GM19324 (cell line): ENCODE measurements around the gene ORC3.
"Not testable (repeated sequence)": the region's sequence is repeated elsewhere in the genome, so short reads cannot be mapped to it uniquely, and the experiment has no call there.

ENCODE experiments used
- ATAC-seq: cut with Tn5 transposase; IDR thresholded peaks from one replicate; pipeline ENCODE4 v1.9.1; 2021; ENCODE audit warnings: mild to moderate bottlenecking, moderate library complexity; ENCODE audit not compliant: unreplicated experiment, low FRiP score

Gene ORC3

GRCh38 chr6:87658516-87658915 lies 68.6 kb downstream of the ORC3 start:
- ATAC-seq = no peak

DNA sequence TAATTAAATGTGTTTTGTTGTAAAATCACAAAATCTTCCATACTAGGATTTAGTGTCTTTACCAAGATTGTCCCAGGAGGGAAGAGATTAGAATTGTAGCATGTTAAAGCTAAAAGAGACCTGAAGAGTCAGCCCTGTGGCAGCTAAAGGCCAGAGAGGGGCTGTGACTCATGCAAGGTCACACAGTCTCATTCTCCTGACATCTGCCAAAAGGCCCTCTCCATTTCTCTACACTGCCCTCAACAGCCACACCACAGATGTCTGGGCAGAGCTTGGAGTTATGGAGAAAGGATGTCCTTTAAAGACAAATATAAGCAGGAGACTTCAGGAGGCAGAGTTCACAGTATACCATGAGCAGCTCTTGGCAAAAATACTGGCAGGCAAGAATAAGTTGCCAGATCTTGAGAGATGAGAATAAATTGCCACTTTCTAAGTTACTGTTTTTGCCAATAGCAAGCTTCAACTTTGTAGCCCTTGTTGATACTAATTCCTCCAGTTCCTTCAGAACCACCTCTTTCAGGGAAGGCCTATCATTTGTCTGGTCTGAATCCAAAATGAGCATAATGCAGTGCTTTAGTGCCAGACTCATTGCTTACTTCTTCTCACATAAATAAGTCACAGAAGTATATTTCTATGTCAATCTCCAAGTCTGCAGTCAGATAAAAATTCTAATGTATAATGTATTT lies 70.4 kb downstream of the ORC3 start:
- no peak for ATAC-seq

GRCh38 chr6:87661016-87661415 lies 71.1 kb downstream of the ORC3 start:
- no peak for ATAC-seq

- ATAC-seq = no peak
Observed at GRCh38 chr6:87661503-87661902, 71.6 kb downstream of the ORC3 start.

GRCh38 chr6:87663434-87663833 lies 73.5 kb downstream of the ORC3 start:
- ATAC-seq = no peak

DNA sequence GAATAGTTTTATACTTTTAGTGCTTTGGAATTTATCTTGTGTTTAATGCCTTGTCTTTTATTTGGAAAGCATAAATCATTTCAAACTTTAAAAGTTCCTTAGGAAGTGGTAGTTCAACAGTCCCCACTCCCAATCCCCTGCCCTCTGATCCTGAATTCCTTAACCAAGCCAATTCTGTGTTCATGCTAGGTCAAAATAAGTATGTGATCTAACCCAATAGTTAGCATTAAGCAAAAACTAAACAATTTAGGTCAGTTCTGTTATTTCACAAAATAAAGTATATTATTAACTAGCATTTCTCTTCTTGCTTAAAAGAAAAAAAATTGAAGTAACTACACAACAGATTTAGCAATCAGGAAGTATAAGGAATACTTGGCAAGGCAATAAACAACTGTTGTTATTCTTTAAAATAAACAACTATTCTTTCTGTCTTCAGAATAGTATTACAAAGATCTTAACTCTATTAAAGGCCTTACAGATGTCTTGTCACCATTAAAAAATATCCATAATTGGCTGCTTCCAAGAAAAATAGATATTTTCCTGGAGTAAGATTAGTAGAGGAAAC lies 75.1 kb downstream of the ORC3 start:
- no peak for ATAC-seq

DNA sequence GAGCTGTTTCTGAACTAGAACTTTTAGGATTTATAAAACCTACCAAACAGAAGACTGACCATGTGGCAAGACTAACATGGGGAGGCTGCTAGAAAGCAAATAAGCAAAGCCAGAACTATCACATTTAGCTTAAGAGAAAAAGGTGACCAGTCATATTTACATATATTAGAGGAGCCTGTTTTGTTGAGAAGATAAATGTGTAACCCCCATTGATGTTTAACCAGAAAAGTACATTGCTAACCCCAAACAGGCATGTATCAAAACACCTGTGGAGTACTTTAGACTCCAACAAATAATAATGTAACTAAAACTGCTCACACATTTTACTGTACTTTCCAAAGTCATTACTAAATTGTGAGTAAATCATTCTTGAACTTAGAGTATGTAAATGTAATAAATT lies 77.1 kb downstream of the ORC3 start:
- ATAC-seq = no peak

GRCh38 chr6:87668013-87668412 lies 78.1 kb downstream of the ORC3 start:
- ATAC-seq = no peak

GRCh38 chr6:87669051-87669450 lies 79.1 kb downstream of the ORC3 start:
- no peak for ATAC-seq

- ATAC-seq = no peak
Observed at GRCh38 chr6:87670707-87671106, 80.8 kb downstream of the ORC3 start.

DNA sequence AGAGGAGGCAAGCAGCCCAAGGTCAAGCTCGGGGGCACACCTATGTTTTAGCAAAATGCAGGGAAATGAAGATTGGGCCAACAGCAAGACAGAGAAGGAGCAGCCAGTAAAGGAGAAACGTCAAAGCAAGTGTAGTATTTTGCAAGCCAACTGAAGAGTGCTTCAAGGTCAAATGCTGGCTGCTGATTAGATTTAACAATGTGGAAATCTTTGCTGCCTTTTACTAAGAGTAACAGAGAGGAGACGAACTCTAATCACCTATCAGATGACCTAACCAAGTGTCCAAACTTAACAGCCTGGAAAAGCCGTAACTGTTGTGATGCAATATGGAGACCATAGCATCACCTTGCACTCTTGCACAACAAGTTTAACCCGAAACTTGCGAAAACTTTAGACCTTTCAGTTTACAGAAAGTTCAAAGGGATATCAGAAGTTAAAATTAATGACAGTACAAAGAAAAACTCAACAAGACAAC lies 81.7 kb downstream of the ORC3 start:
- ATAC-seq = no peak

GRCh38 chr6:87672641-87673040 lies 82.7 kb downstream of the ORC3 start:
- ATAC-seq = no peak

- ATAC-seq = no peak
Observed at GRCh38 chr6:87673237-87673636, 83.3 kb downstream of the ORC3 start.

GRCh38 chr6:87674290-87674689 lies 84.4 kb downstream of the ORC3 start:
- ATAC-seq = no peak

DNA sequence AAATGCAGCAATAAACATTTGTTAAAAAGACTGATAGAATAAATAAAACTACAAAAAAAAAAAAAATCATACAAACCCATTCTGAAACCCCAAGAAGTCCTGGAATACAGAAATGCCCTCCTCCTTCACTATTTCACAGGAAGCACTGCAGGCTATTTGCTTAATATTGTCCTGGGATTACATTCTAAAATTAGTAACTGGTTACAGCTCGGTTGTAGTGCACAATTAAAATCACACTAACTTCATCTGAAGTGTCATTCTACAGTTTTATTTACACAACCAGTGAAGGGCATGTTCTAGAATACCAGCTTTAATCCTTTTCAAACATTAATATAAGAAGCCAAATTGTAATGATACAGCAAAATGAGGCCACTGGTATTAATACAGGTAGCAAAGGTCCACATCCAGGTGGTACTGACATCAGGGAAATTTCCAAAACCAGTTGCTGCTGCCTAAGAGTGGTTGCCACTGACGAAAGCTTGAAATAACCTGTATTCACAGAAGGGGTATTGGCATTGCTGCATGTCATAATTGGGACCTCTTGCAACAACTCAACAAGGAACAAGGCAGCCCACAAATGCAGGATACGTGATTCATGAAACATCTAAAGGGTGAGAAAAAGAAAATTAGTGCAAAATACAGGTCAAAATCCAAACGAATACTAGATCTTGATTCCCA lies 85.2 kb downstream of the ORC3 start:
- ATAC-seq = no peak

DNA sequence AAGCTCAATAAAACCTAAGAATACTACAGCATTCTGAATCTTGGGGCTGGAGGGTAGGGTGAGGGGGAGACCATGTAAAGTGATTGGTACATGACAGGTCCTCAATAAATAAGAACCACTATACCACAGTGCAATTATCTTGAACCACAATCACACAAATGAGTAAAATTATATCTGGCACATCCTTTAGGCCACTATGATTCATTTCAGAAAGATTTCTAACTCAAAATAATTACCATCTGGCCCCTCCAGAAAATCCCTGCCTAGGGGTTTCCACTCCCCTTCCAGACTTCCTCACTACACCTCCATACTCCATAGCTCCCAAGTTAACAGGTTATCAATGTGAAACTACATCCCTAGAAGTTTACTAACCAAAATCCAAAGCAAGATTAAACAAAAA lies 92.4 kb downstream of the ORC3 start:
- ATAC-seq = no peak

DNA sequence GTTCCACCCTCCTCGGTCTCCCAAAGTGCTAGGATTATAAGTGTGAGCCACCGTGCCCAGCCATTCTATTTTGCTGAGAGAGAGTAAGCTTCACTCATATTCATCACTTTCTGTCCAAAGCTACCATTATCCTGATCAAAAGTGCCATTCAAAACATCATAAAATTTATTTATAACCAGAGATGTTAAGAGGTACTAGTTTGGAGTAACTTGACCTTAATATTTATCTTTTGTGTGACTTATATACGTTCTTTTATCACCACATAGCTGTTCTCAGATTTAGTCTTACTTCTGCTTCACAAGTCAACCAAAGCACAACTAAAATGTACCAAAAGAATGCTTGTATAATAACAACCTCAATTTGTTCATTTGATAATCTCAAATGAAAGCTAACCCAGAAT lies 94.0 kb downstream of the ORC3 start:
- ATAC-seq = no peak

DNA sequence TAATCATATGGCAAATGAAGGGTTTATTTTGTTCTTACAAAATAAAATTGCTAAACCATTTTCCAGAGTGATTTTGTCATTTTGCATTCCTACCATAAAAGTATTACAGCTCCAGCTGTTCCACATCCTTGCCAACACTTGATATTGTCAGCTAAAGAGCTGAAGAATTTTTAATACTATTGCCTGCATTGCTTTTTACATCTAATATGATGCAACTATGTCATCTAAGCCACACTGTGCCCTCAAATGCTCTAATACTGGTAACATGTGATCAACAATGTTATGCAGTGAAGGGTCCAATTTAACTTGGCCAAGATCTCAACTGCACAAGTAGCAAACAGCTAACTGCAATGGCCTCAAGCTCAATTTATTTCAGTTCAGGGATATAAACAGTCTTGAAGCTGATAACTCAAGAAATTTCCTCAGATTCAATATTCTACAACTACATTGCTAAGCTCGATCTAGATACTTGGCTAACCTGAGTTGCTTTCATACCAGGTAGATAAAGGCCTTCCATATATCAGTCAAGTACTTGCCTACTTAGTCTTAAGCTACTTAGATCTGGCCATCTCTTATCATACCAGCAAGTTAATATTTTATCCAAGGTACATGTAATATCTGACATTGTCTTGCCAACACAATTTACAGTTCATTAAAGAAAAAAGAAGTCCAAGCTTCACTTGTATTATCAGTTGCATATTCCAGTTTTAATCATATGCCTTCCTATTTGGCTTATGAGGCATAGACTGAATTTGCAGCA lies 95.1 kb downstream of the ORC3 start:
- no peak for ATAC-seq

DNA sequence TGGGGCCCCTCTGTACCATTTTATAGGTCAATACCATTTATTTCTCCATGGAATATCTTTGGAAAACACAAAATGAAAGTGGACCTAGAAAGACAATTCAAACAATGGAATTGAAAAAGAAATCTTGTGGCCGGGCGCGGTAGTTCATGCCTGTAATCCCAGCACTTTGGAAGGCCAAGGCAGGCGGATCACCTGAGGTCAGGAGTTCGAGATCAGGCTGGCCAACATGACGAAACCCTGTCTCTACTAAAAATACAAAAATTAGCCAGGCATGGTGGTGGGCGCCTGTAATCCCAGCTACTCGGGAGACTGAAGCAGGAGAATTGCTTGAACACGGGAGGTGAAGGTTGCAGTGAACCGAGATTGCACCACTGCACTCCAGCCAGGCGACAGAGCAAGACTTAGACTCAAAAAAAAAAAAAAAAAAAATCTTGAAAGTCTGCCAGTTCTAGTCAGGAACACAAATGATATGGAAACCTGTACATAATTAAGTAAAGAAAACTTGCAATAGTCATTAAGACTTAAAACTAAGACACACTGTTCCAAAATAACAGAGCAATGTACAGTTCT lies 96.8 kb downstream of the ORC3 start:
- ATAC-seq = not testable (repeated sequence)

DNA sequence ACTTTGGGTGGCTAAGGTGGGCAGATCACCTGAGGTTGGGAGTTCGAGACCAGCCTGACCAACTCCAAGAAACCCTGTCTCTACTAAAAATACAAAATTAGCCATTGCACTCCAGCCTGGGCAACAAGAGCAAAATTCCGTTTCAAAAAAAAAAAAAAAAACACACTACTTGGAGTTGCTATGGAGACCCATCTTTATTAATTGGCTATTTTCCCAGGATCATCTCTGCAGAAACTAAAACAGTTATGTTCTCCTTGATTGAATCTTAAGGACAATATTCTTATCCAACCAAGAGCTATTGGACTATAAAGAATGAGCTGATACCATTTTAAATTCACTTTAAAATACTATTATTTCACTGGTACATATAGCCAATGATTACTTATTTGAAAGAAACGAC lies 97.4 kb downstream of the ORC3 start:
- no peak for ATAC-seq

- not testable (repeated sequence) for ATAC-seq
Observed at GRCh38 chr6:87687893-87688292, 98.0 kb downstream of the ORC3 start.
